ENCODE data around the gene THRSP. TPM values are rescaled to one million over a fixed set of nuclear protein-coding genes. Genes with fewer than 3 reads are reported as not detected.

THRSP gene
- total RNA-seq, 4 donors from 2014 or later = 12.7 to 119 (median 15.6) TPM

- TF ChIP-seq, protein P1, sequence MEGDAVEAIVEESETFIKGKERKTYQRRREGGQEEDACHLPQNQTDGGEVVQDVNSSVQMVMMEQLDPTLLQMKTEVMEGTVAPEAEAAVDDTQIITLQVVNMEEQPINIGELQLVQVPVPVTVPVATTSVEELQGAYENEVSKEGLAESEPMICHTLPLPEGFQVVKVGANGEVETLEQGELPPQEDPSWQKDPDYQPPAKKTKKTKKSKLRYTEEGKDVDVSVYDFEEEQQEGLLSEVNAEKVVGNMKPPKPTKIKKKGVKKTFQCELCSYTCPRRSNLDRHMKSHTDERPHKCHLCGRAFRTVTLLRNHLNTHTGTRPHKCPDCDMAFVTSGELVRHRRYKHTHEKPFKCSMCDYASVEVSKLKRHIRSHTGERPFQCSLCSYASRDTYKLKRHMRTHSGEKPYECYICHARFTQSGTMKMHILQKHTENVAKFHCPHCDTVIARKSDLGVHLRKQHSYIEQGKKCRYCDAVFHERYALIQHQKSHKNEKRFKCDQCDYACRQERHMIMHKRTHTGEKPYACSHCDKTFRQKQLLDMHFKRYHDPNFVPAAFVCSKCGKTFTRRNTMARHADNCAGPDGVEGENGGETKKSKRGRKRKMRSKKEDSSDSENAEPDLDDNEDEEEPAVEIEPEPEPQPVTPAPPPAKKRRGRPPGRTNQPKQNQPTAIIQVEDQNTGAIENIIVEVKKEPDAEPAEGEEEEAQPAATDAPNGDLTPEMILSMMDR (IDR thresholded peaks at IDR 0.05) = peak in 2 of 3 donors; percentile 58 to 94
Observed at GRCh38 chr11:78045851-78046485, 17.7 kb upstream of the THRSP start.

DNA sequence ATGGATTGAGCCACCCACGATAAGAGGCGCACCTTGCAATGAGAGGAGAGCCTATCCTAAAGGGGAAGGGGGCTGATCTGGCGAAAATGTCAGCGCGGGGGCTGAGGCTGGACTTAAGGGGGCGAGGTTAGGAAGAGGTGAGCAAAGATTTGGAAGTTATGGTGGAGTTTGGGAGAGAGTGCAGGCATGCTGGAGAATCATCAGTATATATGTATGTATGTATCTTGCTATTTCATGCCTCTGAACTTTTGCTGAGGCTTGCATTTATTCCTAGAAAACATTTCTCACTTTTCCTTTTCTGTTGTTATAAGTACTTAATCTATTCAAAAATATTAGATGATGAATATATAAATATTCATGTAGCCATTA is 17.2 kb upstream of the THRSP start:
- TF ChIP-seq, protein P1 (IDR thresholded peaks at IDR 0.05) = no peak
- DNase-seq (ENCODE audit: low spot score) (no peak), ATAC-seq (ENCODE audit: low FRiP score) (no peak)

More at GRCh38 chr11:78045851-78046485, 17.7 kb upstream of the THRSP start:
- peak; percentile 88 for ATAC-seq (ENCODE audit: low FRiP score)
- peak; percentile 77 for DNase-seq (ENCODE audit: low spot score)

GRCh38 chr11:78048561-78048960 is 15.1 kb upstream of the THRSP start:
- TF ChIP-seq, protein P1 (IDR thresholded peaks at IDR 0.05) = no peak
- ATAC-seq (ENCODE audit: low FRiP score) (no peak), DNase-seq (ENCODE audit: low spot score) (no peak)

DNA sequence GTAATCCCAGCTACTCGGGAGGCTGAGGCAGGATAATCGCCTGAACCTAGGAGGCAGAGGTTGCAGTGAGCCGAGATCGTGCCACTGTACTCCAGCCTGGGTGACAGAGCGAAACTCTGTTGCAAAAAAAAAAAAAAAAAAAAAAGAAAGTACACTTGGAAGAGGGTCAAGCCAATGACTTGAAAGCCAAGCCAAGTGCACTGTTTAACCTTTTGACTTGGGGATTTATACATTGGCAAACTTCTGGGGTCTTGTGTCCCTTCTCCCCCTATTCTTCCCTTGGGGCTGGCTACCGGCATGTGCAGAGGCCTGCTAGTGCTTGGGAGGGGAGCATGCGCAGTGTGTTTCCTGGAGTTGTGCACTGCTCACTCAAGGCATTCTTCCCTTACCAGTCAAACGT is 14.3 kb upstream of the THRSP start:
- TF ChIP-seq, protein P1 (IDR thresholded peaks at IDR 0.05) = no peak
- DNase-seq (ENCODE audit: low spot score) (no peak), ATAC-seq (ENCODE audit: low FRiP score) (no peak)

DNA sequence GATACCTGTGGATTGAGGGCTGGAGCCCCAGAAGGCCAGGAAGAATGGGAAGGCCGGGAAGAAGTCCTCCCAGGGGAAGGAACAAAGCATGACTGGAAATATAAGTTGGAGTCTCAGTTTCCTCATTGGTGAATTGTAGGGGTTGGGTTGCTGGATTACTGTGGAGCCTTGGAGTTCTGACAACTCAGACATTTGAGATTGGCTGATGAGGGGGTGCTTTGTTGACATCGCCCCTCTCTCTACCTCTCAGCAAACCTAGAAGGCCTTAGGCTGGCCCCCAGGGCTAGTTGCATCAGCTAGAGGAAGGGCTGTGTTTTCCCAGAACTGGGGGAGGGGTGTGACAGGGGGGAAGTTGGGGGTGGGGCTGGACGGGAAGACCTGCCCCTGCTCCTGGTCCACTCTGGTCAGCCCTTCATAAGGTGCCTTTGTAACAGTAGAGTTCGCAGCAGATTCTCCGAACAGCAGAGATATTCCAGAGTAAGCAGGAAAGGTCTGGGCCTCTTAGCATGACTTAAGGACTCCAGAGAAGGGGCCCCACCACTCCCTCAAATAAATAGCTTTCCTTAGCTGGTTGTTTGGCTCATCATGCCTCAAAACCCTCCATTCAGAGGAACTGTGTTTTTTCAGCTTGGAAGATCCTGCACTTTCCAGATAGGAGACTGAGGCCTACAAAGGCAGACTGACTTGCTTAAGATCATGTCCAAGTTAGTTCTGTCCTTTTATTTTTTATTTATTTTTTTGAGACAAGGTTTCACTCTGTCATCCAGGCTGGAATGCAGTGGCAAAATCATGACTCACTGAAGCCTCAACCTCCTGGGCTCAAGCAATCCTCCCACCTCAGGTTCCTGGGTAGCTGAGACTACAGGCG is 12.5 kb upstream of the THRSP start:
- no peak for DNase-seq (ENCODE audit: low spot score)
- ATAC-seq (ENCODE audit: low FRiP score) = peak; percentile 54
- TF ChIP-seq, protein P1 (IDR thresholded peaks at IDR 0.05) = no peak

GRCh38 chr11:78054971-78055370 is 8.7 kb upstream of the THRSP start:
- TF ChIP-seq, protein P1 (IDR thresholded peaks at IDR 0.05) = no peak
- no peak for ATAC-seq (ENCODE audit: low FRiP score)
- no peak for DNase-seq (ENCODE audit: low spot score)

Measured in omental fat pad (tissue), 4 donors.